MV-4-11 (cell line): Measurements from ENCODE around the gene EMILIN2.
A peak's percentile ranks its signal among the peaks of the same experiment; 100 is the strongest.

ENCODE experiments used
- DNase-seq: peaks from one replicate; lab custom pipeline; 2025; lab: John Stamatoyannopoulos, UW

The EMILIN2 gene

GRCh38 chr18:2878656-2879330 lies 32.0 kb downstream of the EMILIN2 start:
- no peak for DNase-seq

GRCh38 chr18:2879889-2880288 lies 33.1 kb downstream of the EMILIN2 start:
- DNase-seq = no peak

GRCh38 chr18:2880473-2880872 lies 33.7 kb downstream of the EMILIN2 start:
- DNase-seq = no peak

- DNase-seq = no peak
These were observed 34.5 kb downstream of the EMILIN2 start for GRCh38 chr18:2881088-2881839.

- no peak for DNase-seq
These were observed 35.0 kb downstream of the EMILIN2 start for GRCh38 chr18:2881840-2882195.

- DNase-seq = no peak
These were observed 35.4 kb downstream of the EMILIN2 start for GRCh38 chr18:2882201-2882600.

- DNase-seq = peak; percentile 25
These were observed 36.4 kb downstream of the EMILIN2 start for GRCh38 chr18:2883076-2883735.

- no peak for DNase-seq
These were observed 38.0 kb downstream of the EMILIN2 start for GRCh38 chr18:2884706-2885285.

GRCh38 chr18:2887470-2887869 lies 40.7 kb downstream of the EMILIN2 start:
- no peak for DNase-seq

GRCh38 chr18:2889761-2890192 lies 43.0 kb downstream of the EMILIN2 start:
- DNase-seq = no peak

GRCh38 chr18:2890606-2891005 lies 43.8 kb downstream of the EMILIN2 start:
- no peak for DNase-seq

- DNase-seq = no peak
These were observed 45.0 kb downstream of the EMILIN2 start for GRCh38 chr18:2891526-2892431.

GRCh38 chr18:2893056-2893455 lies 46.2 kb downstream of the EMILIN2 start:
- no peak for DNase-seq

GRCh38 chr18:2893676-2894075 lies 46.9 kb downstream of the EMILIN2 start:
- DNase-seq = no peak

- DNase-seq = no peak
These were observed 47.5 kb downstream of the EMILIN2 start for GRCh38 chr18:2894131-2894840.

GRCh38 chr18:2894841-2895370 lies 48.1 kb downstream of the EMILIN2 start:
- no peak for DNase-seq

GRCh38 chr18:2895391-2895790 lies 48.6 kb downstream of the EMILIN2 start:
- no peak for DNase-seq

- DNase-seq = no peak
These were observed 50.2 kb downstream of the EMILIN2 start for GRCh38 chr18:2896990-2897389.

GRCh38 chr18:2897448-2898185 lies 50.8 kb downstream of the EMILIN2 start:
- no peak for DNase-seq

- DNase-seq = peak; percentile 85
These were observed 51.4 kb downstream of the EMILIN2 start for GRCh38 chr18:2898186-2898640.
